Measurements from ENCODE around the gene GAB2.

Gene GAB2

GRCh38 chr11:78170874-78171549 lies 246.6 kb downstream of the GAB2 start:
- no peak for TF ChIP-seq CTCF (IDR thresholded peaks at IDR 0.05; ENCODE audit: insufficient read depth, low read length, poor library complexity, severe bottlenecking)
- Histone ChIP-seq H3K27me3 (replicated peaks; ENCODE audit: control insufficient read depth, insufficient read depth, low read length) (no peaks in the 10 kb centered on the region), H3K4me3 (replicated peaks; ENCODE audit: low read depth, low read length) (no peak overlapping the region), H3K36me3 (ENCODE audit: control insufficient read depth, insufficient read depth, low read length) (no peaks in the 10 kb centered on the region; the same call in 1 of the 2 replicates)
- no peak for DNase-seq (ENCODE audit: extremely low read depth, insufficient read length)

DNA sequence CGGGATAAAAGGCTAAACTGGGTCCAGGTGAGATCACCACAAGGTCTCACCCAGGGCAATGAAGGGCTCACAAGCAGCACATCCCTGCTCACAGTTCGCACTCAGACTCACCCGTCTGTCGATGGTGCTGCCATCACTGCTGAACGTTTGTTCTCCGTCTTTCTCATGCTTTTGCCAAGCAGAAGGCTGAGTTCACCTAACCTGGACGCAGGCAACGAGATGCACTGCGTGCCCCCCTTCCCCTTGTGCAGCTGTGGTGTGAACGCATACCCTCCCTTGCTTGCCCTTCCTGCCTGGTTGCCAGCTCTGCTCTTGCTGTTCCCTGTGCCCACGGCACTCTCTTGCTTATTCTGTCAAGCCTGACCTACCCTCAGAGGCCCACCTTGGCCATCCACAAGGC lies 247.2 kb downstream of the GAB2 start:
- no peak for TF ChIP-seq CTCF (IDR thresholded peaks at IDR 0.05; ENCODE audit: insufficient read depth, low read length, poor library complexity, severe bottlenecking)
- DNase-seq (ENCODE audit: extremely low read depth, insufficient read length): no peak
- H3K36me3 ChIP-seq (ENCODE audit: control insufficient read depth, insufficient read depth, low read length): no peaks in the 10 kb centered on the region; the same call in 1 of the 2 replicates
- H3K27me3 ChIP-seq (replicated peaks; ENCODE audit: control insufficient read depth, insufficient read depth, low read length): no peaks in the 10 kb centered on the region
- no peak overlapping the region for H3K4me3 ChIP-seq (replicated peaks; ENCODE audit: low read depth, low read length)

- no peak for DNase-seq (ENCODE audit: extremely low read depth, insufficient read length)
- no peaks in the 10 kb centered on the region; the same call in 1 of the 2 replicates for H3K36me3 ChIP-seq (ENCODE audit: control insufficient read depth, insufficient read depth, low read length)
- no peak for TF ChIP-seq CTCF (IDR thresholded peaks at IDR 0.05; ENCODE audit: insufficient read depth, low read length, poor library complexity, severe bottlenecking)
- no peak overlapping the region for H3K4me3 ChIP-seq (replicated peaks; ENCODE audit: low read depth, low read length)
- H3K27me3 ChIP-seq (replicated peaks; ENCODE audit: control insufficient read depth, insufficient read depth, low read length): no peaks in the 10 kb centered on the region
Observed at GRCh38 chr11:78168539-78169477, 248.8 kb downstream of the GAB2 start.

GRCh38 chr11:78166855-78167469 lies 250.7 kb downstream of the GAB2 start:
- no peak overlapping the region for H3K4me3 ChIP-seq (replicated peaks; ENCODE audit: low read depth, low read length)
- DNase-seq (ENCODE audit: extremely low read depth, insufficient read length): no peak
- no peak for TF ChIP-seq CTCF (IDR thresholded peaks at IDR 0.05; ENCODE audit: insufficient read depth, low read length, poor library complexity, severe bottlenecking)

More at GRCh38 chr11:78166855-78167469, 250.7 kb downstream of the GAB2 start:
- H3K36me3 ChIP-seq (ENCODE audit: control insufficient read depth, insufficient read depth, low read length): no peaks in the 10 kb centered on the region
- no peaks in the 10 kb centered on the region for H3K27me3 ChIP-seq (replicated peaks; ENCODE audit: control insufficient read depth, insufficient read depth, low read length)
